Fibroblast of mammary gland (primary cell): ENCODE results near the gene PTPRD.

Experiments
- DNase-seq: peaks from one replicate; pipeline ENCODE4 v3.0.0-alpha.2; 2010; ENCODE audit warnings: low read depth
- H3K4me3 ChIP-seq: 2 replicates; pipeline ENCODE4 v1.5.1; 2011; ENCODE audit warnings: low read depth, mild to moderate bottlenecking, low read length, moderate library complexity; ENCODE audit not compliant: control insufficient read depth
- TF ChIP-seq, protein P1 (sequence below): conservative IDR thresholded peaks from 2 replicates; pipeline ENCODE4 v1.5.1; 2011; ENCODE audit warnings: low read depth, low read length, inconsistent platforms; ENCODE audit not compliant: control insufficient read depth, insufficient read depth

Gene PTPRD

DNA sequence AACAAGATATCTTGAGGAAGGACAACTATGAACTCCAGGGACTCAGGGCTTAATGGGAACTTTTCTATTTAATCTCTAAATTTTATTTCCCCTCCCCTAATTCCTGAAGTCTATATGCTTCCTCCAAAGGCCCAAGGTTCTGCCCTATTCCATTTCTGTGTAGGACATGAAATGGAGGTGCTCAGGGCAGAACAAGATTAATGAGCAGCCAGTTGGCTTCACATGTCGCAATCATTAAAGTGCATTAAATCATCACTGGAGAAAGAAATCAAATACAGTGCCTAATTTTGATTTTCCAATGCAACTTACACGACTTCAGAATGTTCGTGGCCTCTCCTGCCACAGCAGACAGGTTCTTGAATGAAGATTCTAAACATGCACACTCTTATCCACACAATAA is 862.1 kb downstream of the PTPRD start:
- DNase-seq: no peak
- TF ChIP-seq, protein P1, sequence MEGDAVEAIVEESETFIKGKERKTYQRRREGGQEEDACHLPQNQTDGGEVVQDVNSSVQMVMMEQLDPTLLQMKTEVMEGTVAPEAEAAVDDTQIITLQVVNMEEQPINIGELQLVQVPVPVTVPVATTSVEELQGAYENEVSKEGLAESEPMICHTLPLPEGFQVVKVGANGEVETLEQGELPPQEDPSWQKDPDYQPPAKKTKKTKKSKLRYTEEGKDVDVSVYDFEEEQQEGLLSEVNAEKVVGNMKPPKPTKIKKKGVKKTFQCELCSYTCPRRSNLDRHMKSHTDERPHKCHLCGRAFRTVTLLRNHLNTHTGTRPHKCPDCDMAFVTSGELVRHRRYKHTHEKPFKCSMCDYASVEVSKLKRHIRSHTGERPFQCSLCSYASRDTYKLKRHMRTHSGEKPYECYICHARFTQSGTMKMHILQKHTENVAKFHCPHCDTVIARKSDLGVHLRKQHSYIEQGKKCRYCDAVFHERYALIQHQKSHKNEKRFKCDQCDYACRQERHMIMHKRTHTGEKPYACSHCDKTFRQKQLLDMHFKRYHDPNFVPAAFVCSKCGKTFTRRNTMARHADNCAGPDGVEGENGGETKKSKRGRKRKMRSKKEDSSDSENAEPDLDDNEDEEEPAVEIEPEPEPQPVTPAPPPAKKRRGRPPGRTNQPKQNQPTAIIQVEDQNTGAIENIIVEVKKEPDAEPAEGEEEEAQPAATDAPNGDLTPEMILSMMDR: no peak
- no peak overlapping the region for H3K4me3 ChIP-seq

DNA sequence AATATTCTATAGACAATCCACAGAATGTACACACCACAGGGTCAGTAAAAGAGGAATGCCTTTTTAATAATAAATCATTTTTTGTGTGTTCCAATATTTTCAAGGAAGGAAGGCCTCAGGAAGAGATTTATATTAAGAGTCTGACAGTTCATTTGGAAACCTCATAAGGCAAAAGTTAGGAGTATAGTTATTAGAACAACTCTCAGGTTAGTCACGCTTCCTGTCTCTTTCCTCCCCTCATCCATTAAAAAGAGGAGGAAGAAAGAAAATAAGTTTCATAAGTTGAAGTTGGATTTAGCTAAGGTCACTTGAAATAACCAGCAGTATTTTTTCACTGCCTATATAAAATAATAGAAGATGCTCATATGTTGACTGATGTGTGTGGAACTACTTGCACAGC is 863.2 kb downstream of the PTPRD start:
- TF ChIP-seq, protein P1: no peak
- DNase-seq: no peak

GRCh38 chr9:9747787-9748186 is 865.0 kb downstream of the PTPRD start:
- DNase-seq: peak; percentile 0
- TF ChIP-seq, protein P1: no peak
- H3K4me3 ChIP-seq: no peak overlapping the region

More for the DNA sequence above, 863.2 kb downstream of the PTPRD start:
- H3K4me3 ChIP-seq: no peak overlapping the region

DNA sequence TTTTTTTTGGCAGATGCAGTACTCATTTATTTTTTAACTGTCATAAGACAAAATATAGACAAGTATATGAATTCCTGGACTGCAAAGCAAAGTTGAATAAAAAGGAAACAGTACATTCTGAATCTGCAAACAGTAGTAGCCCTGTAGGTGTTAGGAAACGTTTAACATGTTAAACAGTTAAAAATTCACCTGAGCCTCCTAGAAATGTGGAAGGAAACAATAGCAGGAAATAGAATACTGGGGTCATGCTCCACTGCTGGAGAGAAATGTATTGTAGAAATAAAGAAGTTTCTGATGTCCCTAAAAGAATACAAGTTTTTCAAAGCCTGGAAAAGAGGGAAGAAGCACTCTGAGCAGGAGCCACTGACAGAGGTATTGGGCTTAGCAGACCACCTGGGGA is 866.0 kb downstream of the PTPRD start:
- no peak overlapping the region for H3K4me3 ChIP-seq
- DNase-seq: no peak
- TF ChIP-seq, protein P1: no peak

GRCh38 chr9:9743822-9744221 is 869.0 kb downstream of the PTPRD start:
- TF ChIP-seq, protein P1: no peak
- H3K4me3 ChIP-seq: no peak overlapping the region
- no peak for DNase-seq

- TF ChIP-seq, protein P1: no peak
These were observed 882.6 kb downstream of the PTPRD start for GRCh38 chr9:9730174-9730573.

DNA sequence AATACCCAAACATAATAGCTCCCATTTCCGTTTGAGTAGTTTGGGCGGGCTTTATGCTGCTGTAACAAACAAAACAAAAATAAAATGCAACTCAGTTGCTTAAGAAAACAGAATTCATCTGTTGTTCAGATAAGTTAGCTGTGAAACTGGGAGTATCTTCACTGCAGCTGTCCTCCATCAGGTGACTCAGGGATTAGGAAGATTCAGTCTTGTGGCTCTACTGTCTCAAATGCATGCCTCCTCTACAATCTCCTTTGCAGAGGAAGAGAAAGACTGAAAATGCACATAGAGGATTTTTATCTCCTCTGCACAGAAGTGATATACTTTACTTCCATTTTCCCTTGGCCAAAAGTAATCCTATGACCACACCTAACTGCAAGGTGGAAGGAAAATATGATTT is 883.7 kb downstream of the PTPRD start:
- TF ChIP-seq, protein P1: no peak
- H3K4me3 ChIP-seq: no peak overlapping the region
- no peak for DNase-seq

More at GRCh38 chr9:9730174-9730573, 882.6 kb downstream of the PTPRD start:
- DNase-seq: no peak
- no peak overlapping the region for H3K4me3 ChIP-seq
